Coronary artery (tissue), 2 donors: ENCODE measurements around the gene GRB10.
A peak's percentile ranks its signal among the peaks of the same experiment; 100 is the strongest.

ENCODE experiments used
- DNase-seq: peaks from one replicate; pipeline ENCODE4 v3.0.0-alpha.2; 2017; ENCODE audit warnings: low spot score
- H3K27ac ChIP-seq, 2 donors: fragments of 200-600 bp; sonication (generic); one replicate each; pipeline ENCODE4 v1.5.1; 2016 to 2019
- H3K4me3 ChIP-seq: fragments of 200-600 bp; sonication (generic); 2 replicates; pipeline ENCODE4 v1.5.1; 2016; ENCODE audit warnings: mild to moderate bottlenecking, moderate library complexity
- TF ChIP-seq, protein P1 (sequence below): fragments of 200-600 bp; sonication (generic); IDR thresholded peaks from one replicate; pipeline ENCODE4 v1.5.1; 2019; ENCODE audit warnings: antibody characterized with exemption

Gene GRB10

DNA sequence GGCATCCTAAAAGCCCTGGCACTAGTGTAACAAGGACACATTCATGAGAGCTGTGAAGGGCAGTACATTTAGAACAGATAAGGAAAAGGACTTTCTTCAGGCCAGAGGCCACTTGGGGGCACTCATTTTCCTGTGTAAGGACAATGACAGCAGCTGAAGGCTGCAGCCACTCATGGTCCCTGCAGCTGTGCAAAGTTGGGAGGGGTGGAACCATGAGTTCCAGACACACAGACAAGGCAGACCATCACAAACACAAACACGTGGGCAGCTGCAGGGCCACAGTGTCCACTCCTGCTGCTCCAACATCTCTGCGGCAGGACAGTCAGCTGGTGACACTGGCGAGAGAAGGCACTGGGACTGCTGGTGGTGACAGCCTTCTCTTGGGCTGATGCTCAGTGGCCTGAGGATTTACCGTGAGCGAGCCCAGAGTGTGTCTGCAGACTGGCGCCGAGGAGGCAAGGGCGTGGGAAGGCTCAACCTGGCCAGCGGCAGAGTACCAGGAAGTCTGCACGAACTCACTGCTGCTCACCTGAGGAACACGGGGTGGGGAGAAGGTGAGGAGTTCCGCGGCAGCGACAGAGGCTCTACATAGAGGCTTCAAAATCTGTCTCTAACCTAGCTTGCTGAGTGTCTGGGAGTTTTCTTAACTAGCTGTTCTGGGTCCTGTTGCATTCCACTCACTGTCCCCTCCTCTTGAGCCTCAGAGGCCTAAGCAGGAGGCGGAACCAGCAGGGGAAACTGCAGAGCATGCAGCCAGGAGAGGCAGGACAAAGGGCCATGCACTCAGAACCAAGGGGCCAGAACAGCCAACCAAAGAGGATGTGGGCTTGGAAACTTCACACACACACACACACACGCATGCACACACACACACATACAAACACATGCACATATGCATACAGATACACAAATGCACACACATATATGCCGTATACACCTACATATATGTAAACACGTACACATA lies 141.0 kb downstream of the GRB10 start:
- no peak for DNase-seq
- no peak overlapping the region for H3K4me3 ChIP-seq
- no peak overlapping the region for H3K27ac ChIP-seq
- TF ChIP-seq, protein P1, sequence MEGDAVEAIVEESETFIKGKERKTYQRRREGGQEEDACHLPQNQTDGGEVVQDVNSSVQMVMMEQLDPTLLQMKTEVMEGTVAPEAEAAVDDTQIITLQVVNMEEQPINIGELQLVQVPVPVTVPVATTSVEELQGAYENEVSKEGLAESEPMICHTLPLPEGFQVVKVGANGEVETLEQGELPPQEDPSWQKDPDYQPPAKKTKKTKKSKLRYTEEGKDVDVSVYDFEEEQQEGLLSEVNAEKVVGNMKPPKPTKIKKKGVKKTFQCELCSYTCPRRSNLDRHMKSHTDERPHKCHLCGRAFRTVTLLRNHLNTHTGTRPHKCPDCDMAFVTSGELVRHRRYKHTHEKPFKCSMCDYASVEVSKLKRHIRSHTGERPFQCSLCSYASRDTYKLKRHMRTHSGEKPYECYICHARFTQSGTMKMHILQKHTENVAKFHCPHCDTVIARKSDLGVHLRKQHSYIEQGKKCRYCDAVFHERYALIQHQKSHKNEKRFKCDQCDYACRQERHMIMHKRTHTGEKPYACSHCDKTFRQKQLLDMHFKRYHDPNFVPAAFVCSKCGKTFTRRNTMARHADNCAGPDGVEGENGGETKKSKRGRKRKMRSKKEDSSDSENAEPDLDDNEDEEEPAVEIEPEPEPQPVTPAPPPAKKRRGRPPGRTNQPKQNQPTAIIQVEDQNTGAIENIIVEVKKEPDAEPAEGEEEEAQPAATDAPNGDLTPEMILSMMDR, result no peak

DNA sequence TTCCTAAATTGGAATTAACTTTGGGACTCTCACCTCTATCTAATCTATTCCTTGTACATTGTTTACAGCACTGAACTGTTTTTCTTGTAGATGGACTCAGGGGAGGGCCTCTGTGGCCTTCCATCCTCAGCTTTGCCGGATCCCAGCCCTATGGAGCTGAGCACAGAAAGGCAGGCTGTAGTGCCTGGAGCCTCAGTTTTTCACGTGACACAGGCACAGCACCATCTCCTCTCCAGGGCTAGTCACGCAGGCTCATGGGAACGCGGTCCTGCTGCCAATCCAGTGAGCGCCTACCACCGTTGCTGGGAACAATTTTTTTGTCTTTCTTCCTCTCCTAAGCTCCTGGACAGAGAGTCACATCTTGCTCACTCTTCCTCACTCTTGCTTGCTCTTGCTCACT lies 141.9 kb downstream of the GRB10 start:
- Histone ChIP-seq H3K4me3 (no peak overlapping the region), H3K27ac (no peak overlapping the region)
- TF ChIP-seq, protein P1, result no peak
- DNase-seq, result no peak

DNA sequence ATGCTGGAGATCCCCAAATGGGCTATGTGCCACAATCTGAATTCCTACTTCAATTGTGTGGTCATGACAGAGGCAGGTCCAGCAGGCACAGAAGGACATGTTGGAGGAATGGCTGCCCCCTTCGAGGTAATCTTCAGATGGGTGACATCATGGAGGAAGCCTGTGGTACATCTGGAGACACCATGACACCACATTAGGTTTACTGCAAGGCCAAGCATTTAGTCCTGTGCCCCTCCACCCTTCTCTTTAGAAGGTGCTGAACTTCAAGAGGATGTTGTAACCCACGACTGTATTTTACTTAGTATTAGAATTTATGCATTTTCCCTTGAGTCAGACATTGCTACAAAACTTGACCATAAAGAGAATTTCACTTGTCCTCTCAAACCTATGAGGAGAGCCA lies 142.4 kb downstream of the GRB10 start:
- H3K27ac ChIP-seq, result no peak overlapping the region
- TF ChIP-seq, protein P1, result no peak
- H3K4me3 ChIP-seq, result no peak overlapping the region
- no peak for DNase-seq

DNA sequence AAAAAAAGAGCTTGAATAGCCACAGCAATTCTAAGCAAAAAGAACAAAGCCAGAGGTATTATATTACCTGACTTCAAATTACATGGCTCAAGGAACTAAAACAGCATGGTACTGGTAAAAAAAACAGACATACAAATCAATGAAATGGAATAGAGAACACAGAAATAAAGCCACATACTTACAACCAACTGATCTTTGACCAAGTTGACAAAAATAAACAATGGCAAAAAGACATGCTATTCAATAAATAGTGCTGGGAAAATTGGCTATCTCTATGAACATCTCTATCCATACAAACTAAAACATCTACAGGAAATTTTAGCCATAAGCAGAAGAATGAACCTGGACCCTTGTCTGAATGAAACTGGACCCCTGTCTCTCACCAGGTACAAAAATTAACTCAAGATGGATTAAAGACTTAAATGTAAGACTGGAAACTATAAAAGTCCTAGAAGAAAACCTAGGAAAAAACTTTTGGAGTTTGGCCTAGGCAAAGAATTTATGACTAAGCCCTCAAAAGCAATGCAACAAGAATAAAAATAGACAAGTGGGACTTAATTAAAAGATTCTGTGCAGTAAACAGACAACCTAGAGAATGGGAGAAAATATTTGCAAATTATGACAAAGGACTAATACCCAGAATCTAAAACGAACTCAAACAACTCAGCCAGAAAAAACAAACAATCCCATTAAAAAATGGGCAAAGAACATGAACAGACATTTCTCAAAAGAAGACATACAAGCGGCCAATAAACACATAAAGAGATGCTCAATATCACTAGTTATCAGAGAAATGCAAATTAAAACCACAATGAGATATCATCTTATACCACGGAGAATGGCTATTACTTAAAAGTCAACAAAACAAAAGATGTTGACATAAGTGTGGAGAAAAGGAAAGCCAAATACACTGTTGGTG lies 144.7 kb downstream of the GRB10 start:
- TF ChIP-seq, protein P1, result no peak
- no peak overlapping the region for H3K4me3 ChIP-seq
- DNase-seq, result no peak
- peak overlapping the region in 1 of 2 donors; percentile 5 for H3K27ac ChIP-seq

DNA sequence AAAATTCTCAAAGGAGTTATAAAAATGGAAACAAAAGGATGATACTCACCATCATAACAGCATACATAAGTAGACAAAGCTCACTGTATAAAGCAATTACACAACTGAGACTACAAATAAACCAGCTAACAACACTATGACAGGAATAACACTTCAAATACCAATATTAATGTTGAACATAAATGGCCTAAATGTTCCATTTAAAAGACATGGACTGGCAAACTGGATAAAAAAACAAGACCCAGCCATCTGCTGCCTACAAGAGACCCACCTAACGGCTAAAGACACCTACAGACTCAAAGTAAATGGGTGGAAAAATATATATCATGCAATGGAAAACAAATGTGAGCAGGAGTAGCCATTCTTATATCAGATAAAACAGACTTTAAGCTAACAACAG lies 148.3 kb downstream of the GRB10 start:
- no peak for DNase-seq
- Histone ChIP-seq H3K4me3 (no peak overlapping the region), H3K27ac (no peak overlapping the region)
- TF ChIP-seq, protein P1, result no peak

DNA sequence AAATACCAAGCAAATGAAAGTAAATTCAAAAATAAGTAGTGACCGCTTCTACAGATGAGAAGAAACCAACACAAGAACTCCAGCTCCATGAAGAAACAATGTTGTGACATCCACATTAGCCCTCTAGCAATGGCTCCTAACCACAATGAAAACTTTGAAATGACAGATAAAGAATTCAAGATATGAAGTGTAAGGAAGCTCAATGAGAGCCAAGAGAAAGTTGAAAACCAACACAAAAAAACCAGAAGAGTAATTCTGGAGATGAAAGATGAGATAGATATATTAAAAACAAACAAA lies 149.3 kb downstream of the GRB10 start:
- H3K4me3 ChIP-seq, result no peak overlapping the region
- TF ChIP-seq, protein P1, result no peak
- no peak for DNase-seq
- no peak overlapping the region for H3K27ac ChIP-seq
